HCT116 (cell line): ENCODE measurements around the gene PDXK. TPM values are rescaled to one million over a fixed set of nuclear protein-coding genes. Genes with fewer than 3 reads are reported as not detected.

ENCODE experiments used
- ATAC-seq: fragments of 200-7000 bp; cut with Tn5 transposase; 2 replicates; pipeline ENCODE4 v1.9.1; 2020; ENCODE audit warnings: mild to moderate bottlenecking, moderate library complexity
- BruUV-seq: library from RNA; stranded (reverse); fragments of 400-500 nt; replicated peaks from 2 replicates; lab custom pipeline; 2021; lab: Mats Ljungman, UMichigan
- CTCF ChIA-PET: fragments of 300-600 bp; sonication (Branson Sonifier 250); formaldehyde crosslinking; loops from one replicate; lab custom pipeline; 2021; ENCODE audit warnings: antibody characterized with exemption; lab: Charles Lee
- POLR2A ChIA-PET: fragments of 300-600, 350-600 bp; sonication (Branson Sonifier 250); formaldehyde crosslinking; loops from one replicate; lab custom pipeline; 2021; ENCODE audit warnings: antibody characterized with exemption; lab: Charles Lee
- RAD21 ChIA-PET, 2 experiments: fragments of 300-600 bp; sonication (Branson Sonifier 250); formaldehyde crosslinking; loops; one replicate each; lab custom pipeline; 2023; ENCODE audit warnings: low total read pairs in 2 of 2; ENCODE audit not compliant: uncharacterized antibody in 2 of 2, unreplicated experiment in 2 of 2, low non-redundant PET in 1 of 2; lab: Charles Lee
- DNase-seq: peaks from one replicate; pipeline ENCODE4 v3.0.0-alpha.2; 2010; ENCODE audit warnings: low read depth, low spot score
- H2AFZ ChIP-seq: fragments of 200-600 bp; shearing (Covaris generic), sonication (generic); 2 replicates; pipeline ENCODE4 v1.6.1; 2017; ENCODE audit warnings: low read depth, mixed run types, mixed read lengths, antibody characterized with exemption, low read length; ENCODE audit not compliant: poor library complexity, severe bottlenecking
- H3K27ac ChIP-seq: 2 replicates; pipeline ENCODE4 v1.5.1; 2012; ENCODE audit warnings: low read depth, low read length
- H3K27me3 ChIP-seq: fragments of 200-600 bp; sonication (generic); 2 replicates; pipeline ENCODE4 v1.6.1; 2016; ENCODE audit warnings: mixed run types, low read length, mixed read lengths; ENCODE audit not compliant: insufficient read depth
- H3K36me3 ChIP-seq, 2 experiments: fragments of 200-500 bp in 1 of 2; fragments of 200-600 bp in 1 of 2; sonication (Bioruptor generic) in 1 of 2; sonication (generic) in 1 of 2; 2 replicates each; pipeline versions ENCODE4 v1.5.1 to v1.6.1; 2014 to 2016; ENCODE audit warnings: low read length in 2 of 2, inconsistent platforms in 1 of 2, mixed read lengths in 1 of 2, mixed run types in 1 of 2; ENCODE audit not compliant: insufficient read depth in 2 of 2, control insufficient read depth in 1 of 2
- H3K4me1 ChIP-seq, 2 experiments: fragments of 200-600 bp in 1 of 2; sonication (generic) in 1 of 2; 2 replicates each; pipeline versions ENCODE4 v1.5.1 to v1.6.1; 2012 to 2017; ENCODE audit warnings: low read length in 2 of 2, inconsistent platforms in 1 of 2, mild to moderate bottlenecking in 1 of 2, mixed read lengths in 1 of 2, mixed run types in 1 of 2, moderate library complexity in 1 of 2; ENCODE audit not compliant: insufficient read depth in 2 of 2, control insufficient read depth in 1 of 2
- H3K4me2 ChIP-seq: fragments of 200-600 bp; sonication (generic); 2 replicates; pipeline ENCODE4 v1.6.1; 2017; ENCODE audit warnings: mixed run types, low read length, mixed read lengths
- H3K4me3 ChIP-seq, 2 experiments: fragments of 200-600 bp in 1 of 2; sonication (generic) in 1 of 2; replicated peaks in 1 of 2; 2 replicates each; pipeline ENCODE4 v1.5.1; 2011 to 2016; ENCODE audit warnings: low read length in 2 of 2, control low read depth in 1 of 2, low read depth in 1 of 2, mild to moderate bottlenecking in 1 of 2, mixed read lengths in 1 of 2, mixed run types in 1 of 2
- H3K79me2 ChIP-seq: fragments of 200-600 bp; sonication (generic); 2 replicates; pipeline ENCODE4 v1.6.1; 2017; ENCODE audit warnings: mild to moderate bottlenecking, mixed run types, low read length, moderate library complexity, mixed read lengths; ENCODE audit not compliant: insufficient read depth
- H3K9ac ChIP-seq: fragments of 200-600 bp; sonication (generic); 2 replicates; pipeline ENCODE4 v1.6.1; 2016; ENCODE audit warnings: low read length, mixed read lengths
- H3K9me2 ChIP-seq: fragments of 200-600 bp; sonication (generic), shearing (Covaris generic); 2 replicates; pipeline ENCODE4 v1.6.1; 2017; ENCODE audit warnings: mixed run types, mild to moderate bottlenecking, moderate library complexity; ENCODE audit not compliant: insufficient read depth
- H3K9me3 ChIP-seq, 2 experiments: fragments of 200-500 bp in 1 of 2; fragments of 200-600 bp in 1 of 2; sonication (Bioruptor generic) in 1 of 2; sonication (generic) in 1 of 2; 2 replicates each; pipeline ENCODE4 v1.6.1; 2014 to 2017; ENCODE audit warnings: low read length in 2 of 2, mixed read lengths in 2 of 2, inconsistent platforms in 1 of 2, low read depth in 1 of 2, mild to moderate bottlenecking in 1 of 2, mixed run types in 1 of 2, moderate library complexity in 1 of 2; ENCODE audit not compliant: control insufficient read depth in 1 of 2, insufficient read depth in 1 of 2
- H4K20me1 ChIP-seq: fragments of 200-600 bp; sonication (generic), shearing (Covaris generic); 2 replicates; pipeline ENCODE4 v1.6.1; 2017; ENCODE audit warnings: mixed run types, mild to moderate bottlenecking, moderate library complexity; ENCODE audit not compliant: insufficient read depth
- ATF3 ChIP-seq: IDR thresholded peaks from 2 replicates; pipeline ENCODE4 v1.6.1; 2012
- CBX3 ChIP-seq: IDR thresholded peaks from 2 replicates; pipeline ENCODE4 v1.6.1; 2012; ENCODE audit warnings: low read depth
- CEBPB ChIP-seq: IDR thresholded peaks from 2 replicates; pipeline ENCODE4 v1.6.1; 2012; ENCODE audit warnings: low read depth
- EGR1 ChIP-seq: IDR thresholded peaks from 2 replicates; pipeline ENCODE4 v1.6.1; 2012; ENCODE audit warnings: low read depth
- EZH2 ChIP-seq: fragments of 200-600 bp; sonication (generic); IDR thresholded peaks from 2 replicates; pipeline ENCODE4 v1.6.1; 2017; ENCODE audit warnings: antibody characterized with exemption, mixed run types
- EZH2phosphoT487 ChIP-seq: fragments of 200-600 bp; IDR thresholded peaks from 2 replicates; pipeline ENCODE4 v1.6.1; 2018; ENCODE audit warnings: antibody characterized with exemption, borderline replicate concordance
- FOSL1 ChIP-seq: IDR thresholded peaks from 2 replicates; pipeline ENCODE4 v1.6.1; 2012; ENCODE audit warnings: low read depth
- MAX ChIP-seq: IDR thresholded peaks from 2 replicates; pipeline ENCODE4 v1.6.1; 2012
- POLR2A ChIP-seq: IDR thresholded peaks from 2 replicates; pipeline ENCODE4 v1.7.0; 2011; ENCODE audit warnings: borderline replicate concordance; ENCODE audit not compliant: insufficient read depth, insufficient read length; ENCODE audit errors: extremely low read depth
- RAD21 ChIP-seq: IDR thresholded peaks from 2 replicates; pipeline ENCODE4 v1.6.1; 2012; ENCODE audit warnings: low read depth, mild to moderate bottlenecking
- SIN3A ChIP-seq: IDR thresholded peaks from 2 replicates; pipeline ENCODE4 v1.6.1; 2012; ENCODE audit warnings: low read depth
- SRF ChIP-seq: IDR thresholded peaks from 2 replicates; pipeline ENCODE4 v1.6.1; 2012; ENCODE audit warnings: low read depth
- YY1 ChIP-seq: IDR thresholded peaks from 2 replicates; pipeline ENCODE4 v1.6.1; 2011; ENCODE audit warnings: low read length, low read depth, moderate library complexity, mild to moderate bottlenecking; ENCODE audit not compliant: insufficient replicate concordance; ENCODE audit errors: extremely low read depth
- ZFX ChIP-seq: fragments of 450-650 bp; IDR thresholded peaks from 2 replicates; pipeline ENCODE4 v1.6.1; 2017
- intact Hi-C: fragments of 100-400 bp; cut with micrococcal nuclease; formaldehyde crosslinking; loops from 2 replicates; pipeline ENCODE4 v1.10.0; 2022
- total RNA-seq: library from RNA; stranded (reverse); gene quantifications from one replicate; pipeline ENCODE4 v1.2.1, GENCODE V29; 2021; ENCODE audit not compliant: unreplicated experiment

The PDXK gene
- total RNA-seq, 1 experiment from 2014 or later: 127 TPM

- H3K79me2 ChIP-seq: peaks cover 98% of the 10 kb centered on the region
- H3K9ac ChIP-seq: peak overlapping the region; percentile 58; the same call in 1 of the 2 replicates
- H3K27ac ChIP-seq: peak overlapping the region; percentile 75
- H3K9me3 ChIP-seq: no peaks in the 10 kb centered on the region
- ChIA-PET RAD21 (no interaction called here), POLR2A (interaction anchor here (2.0 kb wide), 1 partner anchor 14 kb away, joined by 5 read pairs; no protein-coding TSS in a partner anchor), CTCF (no interaction called here)
- no TSS peak for BruUV-seq
- H3K27me3 ChIP-seq: no peaks in the 10 kb centered on the region
- H3K9me2 ChIP-seq: no peaks in the 10 kb centered on the region
- H2AFZ ChIP-seq: no peak overlapping the region
- H3K36me3 ChIP-seq: peaks cover 3 to 12% of the 10 kb centered on the region in 2 experiments; a peak in 1 of 4 replicates
- H3K4me3 ChIP-seq: no peak overlapping the region
- peak overlapping the region; percentile 81 for H3K4me2 ChIP-seq
- ATAC-seq (no peak), DNase-seq (no peak)
- H4K20me1 ChIP-seq: peaks cover 5% of the 10 kb centered on the region; the same call in 1 of the 2 replicates
- H3K4me1 ChIP-seq: peaks cover 47 to 61% of the 10 kb centered on the region in 2 experiments
- TF ChIP-seq ATF3 (no peak), FOSL1 (no peak), EGR1 (no peak), SRF (no peak), EZH2phosphoT487 (no peak), SIN3A (no peak), CEBPB (no peak), POLR2A (no peak), YY1 (no peak), ZFX (no peak), MAX (no peak), CBX3 (no peak), RAD21 (no peak), EZH2 (no peak)
- intact Hi-C loops: no loop called here
Observed at GRCh38 chr21:43726686-43727518, 8.0 kb downstream of the PDXK start.
